Heart left ventricle (tissue), 16 donors: ENCODE measurements around the gene PPFIBP1. TPM values are rescaled to one million over a fixed set of nuclear protein-coding genes. Genes with fewer than 3 reads are reported as not detected.

ENCODE experiments used
- ATAC-seq, 4 donors: fragments of 200-7000 bp; cut with Tn5 transposase; one replicate each; pipeline ENCODE4 v1.9.1; 2020 to 2022; ENCODE audit warnings: moderate library complexity in 4 of 4, mild to moderate bottlenecking in 3 of 4, moderate number of reproducible peaks in 1 of 4
- DNase-seq, 5 donors: peaks; one replicate each; pipeline ENCODE4 v3.0.0-alpha.2; 2020
- H3K27ac ChIP-seq, 12 donors: fragments of 200-600 bp; sonication (generic) in 4 of 12; one replicate each; pipeline versions ENCODE4 v1.5.0 to v1.8.0; 2016 to 2022; ENCODE audit warnings: mild to moderate bottlenecking in 2 of 12
- H3K27me3 ChIP-seq, 9 donors: fragments of 200-600 bp; sonication (generic) in 2 of 9; one replicate each; pipeline versions ENCODE4 v1.5.1 to v1.8.0; 2016 to 2022; ENCODE audit warnings: mild to moderate bottlenecking in 3 of 9
- H3K36me3 ChIP-seq, 9 donors: fragments of 200-600 bp; sonication (generic) in 2 of 9; one replicate each; pipeline versions ENCODE4 v1.5.0 to v1.8.0; 2018 to 2022; ENCODE audit warnings: mild to moderate bottlenecking in 2 of 9
- H3K4me1 ChIP-seq, 12 donors: fragments of 200-600 bp; sonication (generic) in 4 of 12; one replicate each; pipeline versions ENCODE4 v1.5.0 to v1.8.0; 2016 to 2022; ENCODE audit warnings: mild to moderate bottlenecking in 3 of 12
- H3K4me3 ChIP-seq, 12 donors: fragments of 200-600 bp; sonication (generic) in 4 of 12; one replicate each; pipeline versions ENCODE4 v1.5.0 to v1.8.0; 2017 to 2022; ENCODE audit warnings: mild to moderate bottlenecking in 9 of 12, moderate library complexity in 4 of 12
- H3K9me3 ChIP-seq, 12 donors: fragments of 200-600 bp; sonication (generic) in 4 of 12; one replicate each; pipeline versions ENCODE4 v1.5.0 to v1.8.0; 2016 to 2022; ENCODE audit warnings: mild to moderate bottlenecking in 1 of 12
- CTCF ChIP-seq, 12 donors: fragments of 200-600 bp; sonication (generic) in 4 of 12; IDR thresholded peaks; one replicate each; pipeline versions ENCODE4 v1.5.0 to v1.8.0; 2018 to 2022; ENCODE audit warnings: antibody characterized with exemption in 12 of 12, mild to moderate bottlenecking in 5 of 12
- POLR2A ChIP-seq, 2 donors: fragments of 450-650 bp; IDR thresholded peaks; one replicate each; pipeline ENCODE4 v1.6.1; 2017; ENCODE audit warnings: antibody characterized with exemption in 2 of 2, mild to moderate bottlenecking in 2 of 2, moderate library complexity in 2 of 2
- WGBS, 4 donors: extraction: QIAGEN DNeasy Blood & Tissue Kit in 2 of 4; methylation state at CpG; one replicate each; pipeline versions ENCODE4 v1.1.5 to v1.1.7; 2013 to 2018; 5-methylcytosine and 5-hydroxymethylcytosine counted together
- intact Hi-C, 10 donors: fragments of 100-400 bp; cut with DNase I; formaldehyde crosslinking; loops; one replicate each; pipeline versions ENCODE4 v1.11.1 to v1.14.2; 2022
- polyA plus RNA-seq, 2 donors: library from polyadenylated mRNA; stranded (reverse); fragments of 200-250 nt; gene quantifications; one replicate each; pipeline ENCODE4 v1.2.3, GENCODE V29; 2013
- total RNA-seq, 9 donors: library from RNA; depleted of rRNA in 2 of 9; stranded (reverse); fragments of >200 nt in 2 of 9; fragmentation: NEBNext Ultra II Directional in 3 of 9; extraction: Animal tissue kit (Norgen Biotek cat#: 25700) in 3 of 9; gene quantifications; one replicate each; pipeline versions ENCODE4 v1.1.0 to v1.2.4, GENCODE V29; 2016 to 2023
- donor health status: ischemic (EF 13 %, LVEDD 7.1; RV severe dilation, severe dysfunction).
- donor health status: healthy with polysubstance abuse.
- donor health status: DM: no; HTN: yes; CAD: no.
- donor health status: DM: no; HTN: no; CAD: no.
- donor health status: ischemic (EF 25% LVEDD 6.9; RV normal size, moderate dysfunction).
- donor health status: ischemic (EF 25% LVEDD 5.7; RV mildly dilated, moderate dysfunction).
- donor health status: healthy.
- donor health status: DM: yes; HTN: yes; CAD: no.
- donor health status: ischemic (EF 35%, LVEDD 5.7; RV mildly dilated, moderate dysfunction).
- donor health status: nonischemic (EF 11% LVEDD 7.7; RV severe dilation, severe dysfunction).
- donor health status: DM: yes; HTN: yes; CAD: no.
- donor health status: PGD.
- donor health status: ischemic (EF 29% LVEDD 5.4; RV normal size, mild dysfunction).
- donor health status: nonischemic (EF 23%, LVEDD 6.1; RV moderate dilation, normal function).

PPFIBP1 gene
- total and polyA plus RNA-seq, 11 donors = 48.7 to 413 (median 265) TPM

GRCh38 chr12:27711317-27711682, 187.3 kb downstream of the PPFIBP1 start:
- Histone ChIP-seq H3K36me3 (peaks cover 0 to 23% (median 13%) of the 10 kb centered on the region in 9 donors), H3K4me3 (peak overlapping the region; percentile 56 to 99 (median 84)), H3K4me1 (peaks cover 0 to 27% (median 15%) of the 10 kb centered on the region in 12 donors), H3K9me3 (no peaks in the 10 kb centered on the region), H3K27me3 (no peaks in the 10 kb centered on the region), H3K27ac (peak overlapping the region in 11 of 12 donors; percentile 72 to 92 (median 82))
- WGBS, 4 donors = 1% methylated on average over 11 of the region's 11 CpGs
- intact Hi-C loops = loop anchor here in 1 of 10 donors (5.0 kb wide), 1 partner anchor 71 kb away; the partner anchor contains the start of genes KLHL42 and MANSC4
- DNase-seq (no peak), ATAC-seq (no peak)
- TF ChIP-seq CTCF (IDR thresholded peaks at IDR 0.05) = no peak
- TF ChIP-seq POLR2A (IDR thresholded peaks at IDR 0.05) = no peak

- Histone ChIP-seq H3K36me3 (peaks cover 4 to 30% (median 20%) of the 10 kb centered on the region in 9 donors), H3K4me3 (peak overlapping the region in 9 of 12 donors; percentile 68 to 98 (median 84)), H3K4me1 (peaks cover 0 to 27% (median 15%) of the 10 kb centered on the region in 12 donors), H3K27me3 (no peaks in the 10 kb centered on the region), H3K9me3 (no peaks in the 10 kb centered on the region), H3K27ac (no peak overlapping the region)
- TF ChIP-seq POLR2A (IDR thresholded peaks at IDR 0.05) (no peak), CTCF (IDR thresholded peaks at IDR 0.05) (no peak)
- intact Hi-C loops = loop anchor here in 1 of 10 donors (5.0 kb wide), 1 partner anchor 70 kb away; the partner anchor contains the start of genes KLHL42 and MANSC4
- WGBS, 4 donors = 53 to 71% (median 68%) methylated on average over 2 of the region's 2 CpGs
- ATAC-seq = no peak
- DNase-seq = no peak
Observed at GRCh38 chr12:27711967-27712366, 188.0 kb downstream of the PPFIBP1 start.

- no peaks in the 10 kb centered on the region for H3K4me1 ChIP-seq
- no peak overlapping the region for H3K4me3 ChIP-seq
- H3K27me3 ChIP-seq = no peaks in the 10 kb centered on the region
- WGBS, 4 donors = 80 to 93% (median 89%) methylated on average over 1 of the region's 1 CpG
- TF ChIP-seq POLR2A (IDR thresholded peaks at IDR 0.05) (no peak), CTCF (IDR thresholded peaks at IDR 0.05) (no peak)
- ATAC-seq = no peak
- no peak overlapping the region for H3K27ac ChIP-seq
- intact Hi-C loops = loop anchor here in 1 of 10 donors (10.0 kb wide), 1 partner anchor 62 kb away; the partner anchor contains the start of genes KLHL42 and MANSC4
- peaks cover 0 to 98% (median 80%) of the 10 kb centered on the region in 9 donors for H3K36me3 ChIP-seq
- H3K9me3 ChIP-seq = no peaks in the 10 kb centered on the region
- DNase-seq = no peak
Observed at GRCh38 chr12:27723212-27723611, 199.2 kb downstream of the PPFIBP1 start.

GRCh38 chr12:27730097-27730588, 206.1 kb downstream of the PPFIBP1 start:
- intact Hi-C loops = loop anchor here (5.0 to 10.0 kb wide), 8 partner anchors 92 to 1147 kb away; no protein-coding TSS in a partner anchor
- TF ChIP-seq CTCF (IDR thresholded peaks at IDR 0.05) (no peak), POLR2A (IDR thresholded peaks at IDR 0.05) (no peak)
- ATAC-seq (no peak), DNase-seq (no peak)
- H3K9me3 ChIP-seq = no peaks in the 10 kb centered on the region
- no peak overlapping the region for H3K27ac ChIP-seq
- H3K36me3 ChIP-seq = peaks cover 0 to 86% (median 64%) of the 10 kb centered on the region in 9 donors
- no peak overlapping the region for H3K4me3 ChIP-seq
- no peaks in the 10 kb centered on the region for H3K4me1 ChIP-seq
- no peaks in the 10 kb centered on the region for H3K27me3 ChIP-seq
- WGBS, 4 donors = 91 to 93% (median 92%) methylated on average over 4 of the region's 4 CpGs
